H1 (cell line): ENCODE measurements around the gene KLK10. TPM values are rescaled to one million over a fixed set of nuclear protein-coding genes. Genes with fewer than 3 reads are reported as not detected.

Source experiments
- CTCF ChIA-PET: fragments of 300-600 bp; sonication (Branson Sonifier 250); formaldehyde crosslinking; loops from one replicate; lab custom pipeline; 2021; ENCODE audit not compliant: partially characterized antibody; lab: Charles Lee
- POLR2A ChIA-PET: fragments of 300-600 bp; sonication (Branson Sonifier 250); formaldehyde crosslinking; loops from one replicate; lab custom pipeline; 2021; ENCODE audit warnings: inconsistent platforms; ENCODE audit not compliant: partially characterized antibody; lab: Charles Lee
- DNase-seq, 2 experiments: peaks; one replicate each; pipeline versions ENCODE4 v3.0.0 to v3.0.0-alpha.2; 2010 to 2022; ENCODE audit warnings: low spot score in 2 of 2, low read depth in 1 of 2, mixed read lengths in 1 of 2
- FAIRE-seq: peaks from 2 replicates; lab custom pipeline; 2011; peaks lifted over from hg19 to GRCh38; lab: Jason Lieb, UNC
- H2AFZ ChIP-seq: 2 replicates; pipeline ENCODE4 v1.8.1; 2012; ENCODE audit warnings: low read length, inconsistent platforms
- H2AK5ac ChIP-seq: 2 replicates; pipeline ENCODE4 v1.6.1; 2013; ENCODE audit warnings: low read depth, low read length
- H2BK120ac ChIP-seq: replicated peaks from 2 replicates; pipeline ENCODE3; 2013; ENCODE audit warnings: low read depth, low read length, inconsistent platforms
- H2BK12ac ChIP-seq: 2 replicates; pipeline ENCODE4 v1.6.1; 2013; ENCODE audit warnings: low read depth, low read length
- H2BK15ac ChIP-seq: 2 replicates; pipeline ENCODE4 v1.6.1; 2013; ENCODE audit warnings: low read length
- H2BK20ac ChIP-seq: 2 replicates; pipeline ENCODE4 v1.6.1; 2013; ENCODE audit warnings: low read length
- H2BK5ac ChIP-seq: 2 replicates; pipeline ENCODE4 v1.6.1; 2013; ENCODE audit warnings: low read depth, low read length
- H3K14ac ChIP-seq: 2 replicates; pipeline ENCODE4 v1.6.1; 2013; ENCODE audit warnings: inconsistent platforms; ENCODE audit not compliant: insufficient read length
- H3K18ac ChIP-seq: 2 replicates; pipeline ENCODE4 v1.6.1; 2013; ENCODE audit warnings: low read length; ENCODE audit errors: extremely low read depth
- H3K23ac ChIP-seq: 2 replicates; pipeline ENCODE4 v1.6.1; 2013; ENCODE audit warnings: inconsistent platforms; ENCODE audit not compliant: insufficient read length
- H3K23me2 ChIP-seq: 2 replicates; pipeline ENCODE4 v1.6.1; 2013; ENCODE audit warnings: low read depth, low read length
- H3K27ac ChIP-seq: 2 replicates; pipeline ENCODE4 v1.6.1; 2011; ENCODE audit warnings: low read depth, low read length, inconsistent platforms
- H3K27me3 ChIP-seq, 4 experiments: replicated peaks in 1 of 4; 1 replicate in 1 of 4; 2 replicates in 3 of 4; pipeline versions ENCODE4 v1.6.1 to v1.8.1; 2011 to 2013; ENCODE audit warnings: low read length in 3 of 4, mild to moderate bottlenecking in 3 of 4, inconsistent platforms in 2 of 4, mixed read lengths in 2 of 4, moderate library complexity in 1 of 4; ENCODE audit not compliant: control insufficient read depth in 3 of 4, insufficient read depth in 3 of 4; ENCODE audit errors: extremely low read depth in 1 of 4
- H3K36me3 ChIP-seq, 4 experiments: 2 replicates each; pipeline versions ENCODE4 v1.6.1 to v1.8.1; 2011 to 2013; ENCODE audit warnings: mild to moderate bottlenecking in 4 of 4, low read length in 3 of 4, moderate library complexity in 2 of 4, control low read depth in 1 of 4, inconsistent platforms in 1 of 4; ENCODE audit not compliant: insufficient read depth in 4 of 4, control insufficient read depth in 2 of 4
- H3K4ac ChIP-seq: replicated peaks from 2 replicates; pipeline ENCODE3; 2013; ENCODE audit warnings: low read length, low read depth, mixed read lengths, inconsistent platforms; ENCODE audit not compliant: insufficient read length
- H3K4me1 ChIP-seq, 4 experiments: replicated peaks in 1 of 4; 1 replicate in 1 of 4; 2 replicates in 3 of 4; pipeline versions ENCODE4 v1.6.1 to v1.8.1; 2011 to 2013; ENCODE audit warnings: low read length in 3 of 4, inconsistent platforms in 2 of 4, mixed read lengths in 1 of 4; ENCODE audit not compliant: insufficient read depth in 4 of 4, control insufficient read depth in 3 of 4
- H3K4me2 ChIP-seq, 2 experiments: 2 replicates each; pipeline versions ENCODE4 v1.6.1 to v1.8.1; 2011 to 2013; ENCODE audit warnings: low read depth in 2 of 2, low read length in 2 of 2, control low read depth in 1 of 2, inconsistent platforms in 1 of 2, mild to moderate bottlenecking in 1 of 2; ENCODE audit not compliant: insufficient read depth in 1 of 2
- H3K4me3 ChIP-seq, 4 experiments: fragments of 200-600, 300-600 bp in 1 of 4; sonication (generic), shearing (Covaris generic), sonication (Bioruptor Twin) in 1 of 4; 2 replicates each; pipeline versions ENCODE4 v1.5.1 to v1.8.1; 2011 to 2016; ENCODE audit warnings: low read length in 4 of 4, low read depth in 3 of 4, control low read depth in 2 of 4, inconsistent platforms in 2 of 4, mild to moderate bottlenecking in 2 of 4, mixed read lengths in 1 of 4, moderate library complexity in 1 of 4; ENCODE audit not compliant: insufficient read depth in 2 of 4; ENCODE audit errors: extremely low read depth in 1 of 4
- H3K56ac ChIP-seq: replicated peaks from 2 replicates; pipeline ENCODE3; 2013; ENCODE audit warnings: low read depth, mild to moderate bottlenecking, mixed read lengths, low read length, inconsistent platforms; ENCODE audit not compliant: insufficient read length
- H3K79me1 ChIP-seq: 2 replicates; pipeline ENCODE4 v1.6.1; 2013; ENCODE audit warnings: low read depth, low read length, control low read depth
- H3K79me2 ChIP-seq, 2 experiments: 2 replicates each; pipeline versions ENCODE4 v1.6.1 to v1.8.1; 2012 to 2013; ENCODE audit warnings: low read length in 2 of 2, mild to moderate bottlenecking in 2 of 2, inconsistent platforms in 1 of 2; ENCODE audit not compliant: insufficient read depth in 2 of 2, control insufficient read depth in 1 of 2
- H3K9ac ChIP-seq, 4 experiments: replicated peaks in 1 of 4; 1 replicate in 1 of 4; 2 replicates in 3 of 4; pipeline versions ENCODE4 v1.6.1 to v1.8.1; 2011 to 2013; ENCODE audit warnings: low read depth in 3 of 4, low read length in 3 of 4, control low read depth in 2 of 4, mild to moderate bottlenecking in 2 of 4, moderate library complexity in 2 of 4, inconsistent platforms in 1 of 4; ENCODE audit errors: extremely low read depth in 1 of 4
- H3K9me3 ChIP-seq, 2 experiments: 2 replicates each; pipeline versions ENCODE4 v1.6.1 to v1.8.1; 2012 to 2013; ENCODE audit warnings: mild to moderate bottlenecking in 2 of 2, moderate library complexity in 2 of 2, control low read depth in 1 of 2, inconsistent platforms in 1 of 2, low read depth in 1 of 2, low read length in 1 of 2, mixed read lengths in 1 of 2; ENCODE audit not compliant: insufficient read depth in 2 of 2
- H4K20me1 ChIP-seq, 2 experiments: replicated peaks in 1 of 2; 2 replicates each; pipeline versions ENCODE3 to v1.8.1; 2011 to 2013; ENCODE audit warnings: inconsistent platforms in 2 of 2, low read length in 2 of 2, mild to moderate bottlenecking in 1 of 2; ENCODE audit not compliant: insufficient read depth in 2 of 2, control insufficient read depth in 1 of 2
- H4K5ac ChIP-seq: 2 replicates; pipeline ENCODE4 v1.6.1; 2013; ENCODE audit warnings: low read length, low read depth, mixed read lengths, inconsistent platforms; ENCODE audit not compliant: insufficient read length
- H4K8ac ChIP-seq: 2 replicates; pipeline ENCODE4 v1.8.0; 2013; ENCODE audit warnings: mild to moderate bottlenecking, moderate library complexity, low read length, inconsistent platforms; ENCODE audit not compliant: insufficient read depth; ENCODE audit errors: extremely low read depth
- H4K91ac ChIP-seq: replicated peaks from 2 replicates; pipeline ENCODE3; 2013; ENCODE audit warnings: low read length, mixed read lengths, inconsistent platforms; ENCODE audit not compliant: insufficient read length
- JUND ChIP-seq: IDR thresholded peaks from 2 replicates; pipeline ENCODE4 v1.6.1; 2011; ENCODE audit warnings: mild to moderate bottlenecking, improper control_type of control experiment, low read length
- RFX5 ChIP-seq: IDR thresholded peaks from 2 replicates; pipeline ENCODE4 v1.6.1; 2011; ENCODE audit warnings: low read depth, low read length, improper control_type of control experiment, borderline replicate concordance
- USF2 ChIP-seq: IDR thresholded peaks from 2 replicates; pipeline ENCODE4 v1.6.1; 2011; ENCODE audit warnings: low read length, improper control_type of control experiment
- ZNF274 ChIP-seq: IDR thresholded peaks from 2 replicates; pipeline ENCODE4 v1.7.0; 2012; ENCODE audit warnings: low read length, borderline replicate concordance; ENCODE audit errors: extremely low read depth
- WGBS, 2 experiments: shearing (Covaris generic) in 1 of 2; methylation state at CpG; one replicate each; pipeline versions ENCODE4 v1.1.6 to v1.1.7; 2013 to 2015; ENCODE audit warnings: low lambda C conversion rate in 2 of 2, mixed read lengths in 2 of 2, inconsistent platforms in 1 of 2, low coverage in 1 of 2, missing lambda C conversion rate in 1 of 2; ENCODE audit not compliant: insufficient replicate concordance in 2 of 2, insufficient coverage in 1 of 2, insufficient read length in 1 of 2; ENCODE audit errors: extremely low coverage in 1 of 2, missing lambda C conversion rate in 1 of 2; 5-methylcytosine and 5-hydroxymethylcytosine counted together
- polyA plus RNA-seq, 7 experiments: library from polyadenylated mRNA; depleted of rRNA in 3 of 7; stranded (reverse) in 5 of 7; unstranded in 2 of 7; fragments of >200 nt in 5 of 7; fragments of 200-250 nt in 2 of 7; gene quantifications; 1 replicate in 5 of 7; 2 replicates in 1 of 7; 4 replicates in 1 of 7; pipeline versions ENCODE4 v1.2.1 to v1.2.3, GENCODE V29; 2011 to 2013; ENCODE audit warnings: missing spikeins in 2 of 7, mixed read lengths in 2 of 7
- total RNA-seq: library from RNA; stranded (reverse); fragmentation: NEBNext Ultra II Directional; extraction: Animal tissue kit (Norgen Biotek cat#: 25700); gene quantifications from 2 replicates; pipeline ENCODE4 v1.2.1, GENCODE V29; 2021

Gene KLK10
- total and polyA plus RNA-seq, 2 of the 8 experiments (the other 6 are each of a cell fraction or from before 2014, with no cell fraction given): 4.8 to 9.7 TPM

GRCh38 chr19:51015691-51016267 lies 3.7 kb downstream of the KLK10 start:
- Histone ChIP-seq H4K8ac (peak overlapping the region; percentile 78), H3K36me3 (no peaks in the 10 kb centered on the region), H3K23ac (no peak overlapping the region), H3K23me2 (peaks cover 14% of the 10 kb centered on the region; the same call in 1 of the 2 replicates), H3K14ac (no peak overlapping the region), H3K4me2 (no peak overlapping the region), H3K27me3 (peaks cover 0 to 30% (median 19%) of the 10 kb centered on the region in 4 experiments; a peak in 5 of 7 replicates), H3K9ac (no peak overlapping the region), H2BK5ac (no peak overlapping the region), H4K5ac (no peak overlapping the region), H4K20me1 (no peaks in the 10 kb centered on the region), H3K56ac (no peak overlapping the region), H4K91ac (no peak overlapping the region), H3K18ac (no peak overlapping the region), H2AFZ (no peak overlapping the region), H3K4ac (no peak overlapping the region), H2BK120ac (no peak overlapping the region), H3K4me1 (peaks cover 0 to 7% (median 2%) of the 10 kb centered on the region in 4 experiments; a peak in 4 of 7 replicates), H3K79me2 (no peaks in the 10 kb centered on the region), H3K79me1 (no peaks in the 10 kb centered on the region), H2BK12ac (peak overlapping the region; percentile 29; the same call in 1 of the 2 replicates), H3K27ac (no peak overlapping the region), H2AK5ac (peak overlapping the region; percentile 17; the same call in 1 of the 2 replicates), H3K9me3 (no peaks in the 10 kb centered on the region), H2BK20ac (no peak overlapping the region), H3K4me3 (no peak overlapping the region), H2BK15ac (no peak overlapping the region; the same call in 1 of the 2 replicates)
- FAIRE-seq (no peak), DNase-seq (no peak)
- 88% methylated on average over 19 of the region's 19 CpGs; no CpG with 5 or more reads in 1 of the 2 experiments for WGBS, 2 experiments
- ChIA-PET POLR2A (interaction anchor here (1.0 to 1.5 kb wide), 4 partner anchors 15 to 219 kb away, joined by 3 read pairs; no protein-coding TSS in a partner anchor), CTCF (interaction anchor here (0.6 to 15.0 kb wide), 12 partner anchors 13 to 1645 kb away, joined by 3 to 269 read pairs (median 10); no protein-coding TSS in a partner anchor)
- no peak for TF ChIP-seq JUND
- no peak for TF ChIP-seq RFX5
- no peak for TF ChIP-seq ZNF274
- TF ChIP-seq USF2: no peak
